ENCODE data around the gene FKBP7.
"Not testable (repeated sequence)": the region's sequence is repeated elsewhere in the genome, so short reads cannot be mapped to it uniquely, and the experiment has no call there.

FKBP7 gene

DNA sequence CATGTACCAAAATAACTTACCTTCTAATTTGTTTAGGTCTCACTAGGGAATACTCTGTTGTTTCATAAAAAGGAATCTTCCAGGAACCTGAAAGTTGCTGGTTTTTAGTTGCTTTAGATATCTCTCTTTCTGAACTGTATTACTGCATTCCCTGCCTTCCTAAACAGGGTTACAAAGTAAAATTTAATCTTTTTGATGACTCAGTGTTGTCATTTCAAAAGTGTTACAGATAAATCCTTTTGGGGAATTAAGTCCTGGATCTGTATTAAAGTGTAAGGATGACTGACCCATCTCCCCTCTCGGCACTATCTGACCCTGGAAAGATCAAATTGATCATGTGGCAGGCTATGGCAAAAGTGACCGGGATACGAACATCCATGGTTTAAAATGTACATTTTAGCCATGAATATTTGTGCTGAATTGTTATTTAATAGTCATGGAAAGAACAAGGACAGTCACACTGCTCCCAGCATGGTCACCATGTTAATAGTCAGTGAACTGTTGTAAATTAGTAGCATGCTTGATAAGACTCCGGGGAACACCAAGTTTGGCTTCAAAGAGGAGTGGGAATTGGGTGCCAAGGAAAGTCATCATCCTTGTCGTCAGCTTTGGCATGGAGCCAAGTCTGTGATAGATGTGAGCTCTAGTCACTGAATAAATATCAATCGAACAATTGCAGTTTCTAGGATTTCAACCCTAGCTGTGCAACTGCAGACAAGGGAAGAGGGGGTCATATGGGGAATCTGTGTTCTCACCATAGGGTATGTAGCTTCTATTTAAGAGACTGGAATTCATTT, 6.0 kb upstream of the FKBP7 start:
- DNase-seq, result no peak

GRCh38 chr2:178482437-178482836, 4.0 kb upstream of the FKBP7 start:
- no peak for DNase-seq

GRCh38 chr2:178480227-178481181, 2.1 kb upstream of the FKBP7 start, which contains the start of gene PLEKHA3:
TSS of gene PLEKHA3 (plus strand) at chr2:178480457. CDS start at chr2:178480870, 413 bp downstream.
- peak; percentile 90 to 92 for DNase-seq

DNA sequence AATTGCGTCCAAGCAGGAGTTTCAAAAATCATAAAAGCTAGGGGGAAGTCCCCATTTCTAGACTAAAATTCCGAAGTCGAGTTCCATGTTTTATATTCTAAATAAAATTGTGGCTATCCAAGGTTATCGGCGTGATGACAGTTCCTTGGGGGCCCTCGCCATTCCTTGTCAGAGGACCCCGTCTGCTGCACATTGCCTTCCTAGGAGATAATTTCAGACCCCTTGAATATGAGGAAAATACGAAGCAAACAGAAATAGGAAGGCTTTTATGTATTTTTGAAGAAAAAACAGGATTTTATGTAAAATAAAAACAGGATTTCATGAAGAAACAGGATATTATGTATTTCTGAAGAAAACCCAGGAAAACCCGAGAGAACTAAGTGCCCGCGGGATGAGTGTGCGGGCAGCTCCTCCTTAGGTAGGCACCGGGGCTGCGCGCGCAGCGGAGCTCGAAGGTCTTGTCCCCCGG, 1.4 kb upstream of the FKBP7 start:
- no peak for DNase-seq

GRCh38 chr2:178479275-178479616, 846 bp upstream of the FKBP7 start:
- DNase-seq, result no peak

DNA sequence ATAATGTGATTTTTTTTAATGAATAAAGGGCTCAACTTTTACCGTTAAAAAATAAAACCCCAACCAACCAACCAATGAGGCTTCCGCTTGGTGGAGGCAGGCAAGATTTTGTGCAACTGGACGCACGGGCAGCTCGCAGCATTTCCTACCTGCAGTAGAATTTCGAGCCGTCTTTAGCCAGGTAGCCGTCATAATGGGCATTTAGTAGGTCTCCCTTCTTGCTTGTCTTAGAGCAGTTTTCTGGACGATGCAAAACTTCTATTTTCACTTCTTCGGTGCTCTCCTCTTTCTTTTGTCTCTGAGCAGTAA, 316 bp downstream of the FKBP7 start:
- peak in 1 of 2 experiments; percentile 47 for DNase-seq

- no peak for DNase-seq
Measured at GRCh38 chr2:178477443-178478129, 814 bp downstream of the FKBP7 start.

DNA sequence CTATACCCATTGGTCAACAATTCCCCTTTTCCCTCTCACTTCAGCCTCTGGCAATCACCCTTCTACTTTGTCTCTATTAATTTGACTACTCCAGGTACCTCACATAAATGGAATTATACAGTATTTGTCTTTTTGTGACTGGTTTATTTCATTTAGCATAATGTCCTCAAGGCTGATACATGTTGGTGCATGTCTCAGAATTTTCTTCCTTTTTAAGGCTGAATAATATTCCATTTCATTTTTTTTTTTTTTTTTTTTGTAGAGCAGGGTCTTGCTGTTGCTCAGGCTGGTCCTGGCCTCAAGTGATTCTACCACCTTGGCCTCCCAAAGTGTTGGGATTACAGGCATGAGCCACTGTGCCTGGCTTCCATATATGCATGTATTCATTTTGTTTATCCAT, 1.9 kb downstream of the FKBP7 start:
- no peak for DNase-seq

DNA sequence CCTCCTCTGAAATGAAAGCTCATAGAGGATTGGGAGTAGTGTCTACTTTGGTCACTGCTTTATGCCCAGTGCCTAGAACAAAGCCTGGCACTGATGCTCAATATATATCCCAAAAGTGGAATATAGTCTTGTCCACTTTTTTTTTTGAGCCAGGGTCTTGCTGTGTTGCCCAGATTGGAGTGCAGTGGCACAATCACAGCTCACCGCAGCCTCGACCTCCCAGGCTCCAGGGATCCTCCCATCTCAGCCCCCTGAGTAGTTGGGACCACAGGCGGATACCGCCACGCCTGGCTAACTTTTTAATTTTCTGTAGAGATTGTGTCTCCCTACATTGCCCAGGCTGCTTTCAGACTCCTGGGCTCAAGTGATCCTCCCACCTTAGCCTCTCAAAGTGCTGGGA, 3.8 kb downstream of the FKBP7 start:
- DNase-seq, result no peak

- DNase-seq, result no peak
Measured at GRCh38 chr2:178473931-178474330, 4.5 kb downstream of the FKBP7 start.

GRCh38 chr2:178473373-178473772, 5.0 kb downstream of the FKBP7 start:
- DNase-seq, result no peak

DNA sequence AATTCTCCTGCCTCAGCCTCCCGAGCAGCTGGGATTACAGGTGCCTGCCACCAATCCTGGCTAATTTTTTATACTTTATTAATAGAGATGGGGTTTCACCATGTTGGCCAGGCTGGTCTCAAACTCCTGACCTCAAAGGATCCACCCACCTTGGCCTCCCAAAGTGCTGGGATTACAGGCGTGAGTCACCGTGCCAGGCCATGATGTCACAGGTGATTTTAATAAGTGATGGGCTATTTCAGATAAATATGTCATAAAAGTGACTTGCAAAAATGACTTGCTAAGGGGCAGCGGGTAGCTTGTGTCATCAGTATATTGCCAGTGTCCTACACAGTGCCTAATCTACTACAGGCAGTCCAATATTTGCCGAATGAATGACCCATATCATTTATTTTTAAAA, 7.1 kb downstream of the FKBP7 start:
- not testable (repeated sequence) for DNase-seq

GRCh38 chr2:178469219-178469849, 9.1 kb downstream of the FKBP7 start:
- DNase-seq, result no peak

DNA sequence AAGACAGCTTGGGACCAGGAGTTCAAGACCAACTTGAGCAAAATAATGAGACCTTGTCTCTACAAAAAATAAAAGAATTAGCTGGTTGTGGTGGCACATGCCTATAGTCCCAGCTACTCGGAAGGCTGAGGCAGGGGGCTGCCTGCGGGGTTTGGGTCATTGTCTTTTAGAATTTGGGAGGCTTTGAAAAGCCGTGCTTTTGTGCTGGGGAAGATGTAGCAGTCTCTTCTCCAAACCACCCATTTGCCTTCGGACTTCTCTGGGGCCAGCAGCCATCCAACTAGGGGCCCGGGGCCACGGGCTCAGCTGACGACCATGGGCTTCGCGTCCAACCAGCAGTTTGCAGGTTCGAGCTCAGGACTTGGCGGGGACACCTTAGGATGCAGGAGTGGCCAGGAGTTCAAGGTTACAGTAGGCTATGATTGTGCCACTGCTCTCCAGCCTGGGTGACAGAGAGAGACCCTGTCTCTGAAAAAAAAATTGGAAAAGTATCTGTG, 21.0 kb downstream of the FKBP7 start:
- no peak for DNase-seq

GRCh38 chr2:178455947-178456346, 22.5 kb downstream of the FKBP7 start:
- DNase-seq, result no peak

DNA sequence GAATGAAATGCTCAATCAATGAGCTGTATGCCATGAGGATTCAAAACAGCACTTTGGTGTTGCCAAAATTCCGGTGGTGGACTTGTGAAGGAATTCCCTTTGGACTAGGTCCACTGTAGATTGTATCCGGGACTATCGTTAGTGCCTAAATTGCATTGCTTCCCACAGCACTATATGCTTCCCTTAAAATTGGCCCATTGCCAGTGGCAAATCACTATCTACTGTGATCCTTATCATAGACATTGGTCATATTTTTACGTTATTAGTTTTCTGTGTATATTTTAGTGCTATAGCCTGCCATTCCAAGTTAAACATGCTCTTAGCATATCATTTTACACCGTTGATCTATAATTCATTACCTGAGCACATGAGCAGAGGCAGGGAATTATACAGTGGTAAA, 25.5 kb downstream of the FKBP7 start:
- DNase-seq, result no peak

- DNase-seq, result no peak
Measured at GRCh38 chr2:178452334-178452733, 26.1 kb downstream of the FKBP7 start.

GRCh38 chr2:178450774-178451525, 27.4 kb downstream of the FKBP7 start, which contains the start of the genes PJVK and PRKRA:
TSS of gene PJVK (plus strand) at chr2:178451378. CDS start at chr2:178453410, 2,032 bp downstream.
TSS of gene PRKRA (minus strand) at chr2:178451175. CDS start at chr2:178451030, 145 bp downstream.
- DNase-seq, result peak; percentile 82 to 93

GRCh38 chr2:178450524-178450773, 28.0 kb downstream of the FKBP7 start:
- DNase-seq, result no peak

DNA sequence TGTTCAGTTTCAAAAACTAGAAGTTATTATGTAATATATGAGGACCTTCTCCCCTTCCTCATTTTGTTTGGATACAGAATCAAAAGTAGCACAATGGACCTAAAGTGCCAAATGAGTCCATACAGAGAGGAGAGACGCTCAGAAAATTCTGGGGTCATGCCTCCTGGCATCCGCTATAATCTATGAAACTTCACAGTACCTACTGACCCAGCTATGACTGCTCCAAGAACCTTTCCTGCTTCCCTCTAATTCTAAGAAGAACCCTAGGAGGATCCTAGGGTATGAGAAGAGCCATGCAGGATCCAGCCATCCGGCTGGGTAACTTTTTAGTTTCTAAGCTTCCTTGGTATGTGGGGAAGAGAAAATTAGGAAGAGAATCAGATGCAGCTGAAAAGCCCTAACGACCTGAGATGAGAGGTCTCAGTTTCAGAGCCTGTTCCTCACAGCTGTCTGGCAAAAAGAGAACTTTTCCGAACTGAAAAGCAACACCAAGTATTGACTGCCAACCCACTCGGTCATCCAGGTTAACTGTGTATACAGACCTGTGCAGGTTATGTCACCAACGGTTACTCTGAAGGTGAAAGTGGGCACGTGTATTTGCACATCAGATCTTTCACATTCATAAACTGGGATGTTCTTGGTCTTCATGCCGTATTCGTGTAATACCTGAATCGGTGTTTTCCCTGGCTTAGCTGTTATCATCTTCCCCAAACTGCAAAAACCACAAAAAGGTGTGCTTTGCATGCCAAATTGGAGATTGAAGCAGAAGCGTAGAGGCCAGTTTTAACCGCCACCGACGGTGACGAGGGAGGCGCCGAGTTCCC, 28.5 kb downstream of the FKBP7 start:
- DNase-seq, result no peak

All from SW 1271 (cell line).